T-helper 1 cell treated with Interleukin-12 subunit alpha and Interleukin-12 subunit beta and Interleukin-4 antibody, amounts not matched to agents 30 μg/mL and 1 μg/mL, for 36 hours (primary cell): Measurements from ENCODE around the gene ELMO1.

Experiments used
- H3K27ac Mint-ChIP-seq: one replicate; pipeline ENCODE4 v1.8.0; 2021; ENCODE audit warnings: mild to moderate bottlenecking, mixed read lengths
- H3K27me3 Mint-ChIP-seq: one replicate; pipeline ENCODE4 v1.8.0; 2021; ENCODE audit warnings: low read depth, mixed read lengths
- H3K36me3 Mint-ChIP-seq: one replicate; pipeline ENCODE4 v1.8.0; 2021; ENCODE audit warnings: low read depth, mixed read lengths
- H3K4me1 Mint-ChIP-seq: one replicate; pipeline ENCODE4 v1.8.0; 2021; ENCODE audit warnings: low read depth, mixed read lengths
- H3K4me3 Mint-ChIP-seq: one replicate; pipeline ENCODE4 v1.8.0; 2021; ENCODE audit warnings: mild to moderate bottlenecking, moderate library complexity, mixed read lengths
- H3K9me3 Mint-ChIP-seq: one replicate; pipeline ENCODE4 v1.8.0; 2021; ENCODE audit warnings: mixed read lengths

The ELMO1 gene

GRCh38 chr7:37197108-37197507, 251.6 kb downstream of the ELMO1 start:
- no peak overlapping the region for H3K4me3 Mint-ChIP-seq
- no peaks in the 10 kb centered on the region for H3K27me3 Mint-ChIP-seq
- H3K4me1 Mint-ChIP-seq, result peaks cover 5% of the 10 kb centered on the region
- peaks cover 10% of the 10 kb centered on the region for H3K36me3 Mint-ChIP-seq
- no peaks in the 10 kb centered on the region for H3K9me3 Mint-ChIP-seq
- no peak overlapping the region for H3K27ac Mint-ChIP-seq

- H3K4me3 Mint-ChIP-seq, result no peak overlapping the region
- H3K27me3 Mint-ChIP-seq, result no peaks in the 10 kb centered on the region
- peaks cover 10% of the 10 kb centered on the region for H3K36me3 Mint-ChIP-seq
- peaks cover 5% of the 10 kb centered on the region for H3K4me1 Mint-ChIP-seq
- H3K27ac Mint-ChIP-seq, result no peak overlapping the region
- no peaks in the 10 kb centered on the region for H3K9me3 Mint-ChIP-seq
These were observed 252.0 kb downstream of the ELMO1 start for GRCh38 chr7:37196676-37197075.

- peaks cover 8% of the 10 kb centered on the region for H3K36me3 Mint-ChIP-seq
- no peaks in the 10 kb centered on the region for H3K9me3 Mint-ChIP-seq
- H3K4me1 Mint-ChIP-seq, result peaks cover 5% of the 10 kb centered on the region
- H3K27me3 Mint-ChIP-seq, result no peaks in the 10 kb centered on the region
- no peak overlapping the region for H3K4me3 Mint-ChIP-seq
- H3K27ac Mint-ChIP-seq, result no peak overlapping the region
These were observed 253.3 kb downstream of the ELMO1 start for GRCh38 chr7:37195388-37195787.

- no peaks in the 10 kb centered on the region for H3K27me3 Mint-ChIP-seq
- peaks cover 5% of the 10 kb centered on the region for H3K4me1 Mint-ChIP-seq
- H3K4me3 Mint-ChIP-seq, result no peak overlapping the region
- H3K9me3 Mint-ChIP-seq, result no peaks in the 10 kb centered on the region
- peaks cover 8% of the 10 kb centered on the region for H3K36me3 Mint-ChIP-seq
- no peak overlapping the region for H3K27ac Mint-ChIP-seq
These were observed 253.7 kb downstream of the ELMO1 start for GRCh38 chr7:37194943-37195342.

GRCh38 chr7:37193775-37194135, 254.9 kb downstream of the ELMO1 start:
- Mint-ChIP-seq H3K27ac (no peak overlapping the region), H3K4me3 (no peak overlapping the region), H3K27me3 (no peaks in the 10 kb centered on the region), H3K4me1 (peaks cover 5% of the 10 kb centered on the region), H3K9me3 (no peaks in the 10 kb centered on the region), H3K36me3 (peaks cover 13% of the 10 kb centered on the region)

- no peaks in the 10 kb centered on the region for H3K9me3 Mint-ChIP-seq
- H3K36me3 Mint-ChIP-seq, result peaks cover 13% of the 10 kb centered on the region
- no peak overlapping the region for H3K4me3 Mint-ChIP-seq
- H3K27me3 Mint-ChIP-seq, result no peaks in the 10 kb centered on the region
- H3K27ac Mint-ChIP-seq, result no peak overlapping the region
- peaks cover 5% of the 10 kb centered on the region for H3K4me1 Mint-ChIP-seq
These were observed 255.4 kb downstream of the ELMO1 start for GRCh38 chr7:37193087-37193774.

- no peaks in the 10 kb centered on the region for H3K9me3 Mint-ChIP-seq
- peaks cover 5% of the 10 kb centered on the region for H3K4me1 Mint-ChIP-seq
- no peaks in the 10 kb centered on the region for H3K27me3 Mint-ChIP-seq
- H3K27ac Mint-ChIP-seq, result no peak overlapping the region
- no peak overlapping the region for H3K4me3 Mint-ChIP-seq
- H3K36me3 Mint-ChIP-seq, result peaks cover 9% of the 10 kb centered on the region
These were observed 256.9 kb downstream of the ELMO1 start for GRCh38 chr7:37191797-37192196.

GRCh38 chr7:37187179-37187578, 261.5 kb downstream of the ELMO1 start:
- no peak overlapping the region for H3K27ac Mint-ChIP-seq
- peaks cover 5% of the 10 kb centered on the region for H3K36me3 Mint-ChIP-seq
- peaks cover 3% of the 10 kb centered on the region for H3K4me1 Mint-ChIP-seq
- no peak overlapping the region for H3K4me3 Mint-ChIP-seq
- no peaks in the 10 kb centered on the region for H3K27me3 Mint-ChIP-seq
- no peaks in the 10 kb centered on the region for H3K9me3 Mint-ChIP-seq

- peaks cover 5% of the 10 kb centered on the region for H3K36me3 Mint-ChIP-seq
- H3K4me3 Mint-ChIP-seq, result no peak overlapping the region
- H3K9me3 Mint-ChIP-seq, result no peaks in the 10 kb centered on the region
- no peaks in the 10 kb centered on the region for H3K27me3 Mint-ChIP-seq
- no peak overlapping the region for H3K27ac Mint-ChIP-seq
- peaks cover 3% of the 10 kb centered on the region for H3K4me1 Mint-ChIP-seq
These were observed 261.9 kb downstream of the ELMO1 start for GRCh38 chr7:37186753-37187152.

GRCh38 chr7:37181550-37181932, 267.1 kb downstream of the ELMO1 start:
- Mint-ChIP-seq H3K27me3 (no peaks in the 10 kb centered on the region), H3K4me1 (peaks cover 6% of the 10 kb centered on the region), H3K9me3 (no peaks in the 10 kb centered on the region), H3K27ac (no peak overlapping the region), H3K36me3 (peaks cover 14% of the 10 kb centered on the region), H3K4me3 (no peak overlapping the region)

GRCh38 chr7:37180828-37181549, 267.7 kb downstream of the ELMO1 start:
- Mint-ChIP-seq H3K9me3 (no peaks in the 10 kb centered on the region), H3K27me3 (no peaks in the 10 kb centered on the region), H3K27ac (no peak overlapping the region), H3K4me3 (no peak overlapping the region), H3K4me1 (peaks cover 7% of the 10 kb centered on the region), H3K36me3 (peaks cover 16% of the 10 kb centered on the region)

- Mint-ChIP-seq H3K4me1 (peaks cover 25% of the 10 kb centered on the region), H3K9me3 (no peaks in the 10 kb centered on the region), H3K36me3 (peaks cover 32% of the 10 kb centered on the region), H3K4me3 (no peak overlapping the region), H3K27ac (peak overlapping the region; percentile 21), H3K27me3 (no peaks in the 10 kb centered on the region)
These were observed 272.6 kb downstream of the ELMO1 start for GRCh38 chr7:37176079-37176478.

- Mint-ChIP-seq H3K9me3 (peaks cover 2% of the 10 kb centered on the region), H3K4me3 (no peak overlapping the region), H3K27me3 (no peaks in the 10 kb centered on the region), H3K4me1 (peaks cover 25% of the 10 kb centered on the region), H3K27ac (peak overlapping the region; percentile 22), H3K36me3 (peaks cover 35% of the 10 kb centered on the region)
These were observed 274.2 kb downstream of the ELMO1 start for GRCh38 chr7:37174460-37174859.

GRCh38 chr7:37173670-37174069, 275.0 kb downstream of the ELMO1 start:
- H3K36me3 Mint-ChIP-seq, result peaks cover 39% of the 10 kb centered on the region
- peaks cover 25% of the 10 kb centered on the region for H3K4me1 Mint-ChIP-seq
- H3K4me3 Mint-ChIP-seq, result no peak overlapping the region
- no peaks in the 10 kb centered on the region for H3K27me3 Mint-ChIP-seq
- H3K27ac Mint-ChIP-seq, result peak overlapping the region; percentile 32
- H3K9me3 Mint-ChIP-seq, result peaks cover 4% of the 10 kb centered on the region

GRCh38 chr7:37162106-37162505, 286.6 kb downstream of the ELMO1 start:
- no peaks in the 10 kb centered on the region for H3K27me3 Mint-ChIP-seq
- H3K9me3 Mint-ChIP-seq, result no peaks in the 10 kb centered on the region
- no peak overlapping the region for H3K4me3 Mint-ChIP-seq
- H3K36me3 Mint-ChIP-seq, result peaks cover 28% of the 10 kb centered on the region
- no peaks in the 10 kb centered on the region for H3K4me1 Mint-ChIP-seq
- no peak overlapping the region for H3K27ac Mint-ChIP-seq
